CD4-positive, alpha-beta T cell (primary cell): ENCODE results near the gene CD36. TPM values are rescaled to one million over a fixed set of nuclear protein-coding genes. Genes with fewer than 3 reads are reported as not detected.

Experiments
- ATAC-seq: fragments of 200-7000 bp; cut with Tn5 transposase; one replicate; pipeline ENCODE4 v1.10.0; 2022; ENCODE audit warnings: mild to moderate bottlenecking; ENCODE audit not compliant: poor library complexity
- CTCF ChIA-PET: fragments of 350-600 bp; sonication (Branson Sonifier 250); formaldehyde crosslinking; loops from one replicate; lab custom pipeline; 2021; ENCODE audit warnings: antibody characterized with exemption, inconsistent platforms; lab: Charles Lee
- POLR2A ChIA-PET: fragments of 350-600 bp; sonication (Branson Sonifier 250); formaldehyde crosslinking; loops from one replicate; lab custom pipeline; 2021; ENCODE audit warnings: antibody characterized with exemption, inconsistent platforms; lab: Charles Lee
- DNase-seq, 14 experiments: peaks; one replicate each; pipeline ENCODE4 v3.0.0-alpha.2; 2013 to 2020; ENCODE audit warnings: mixed read lengths in 2 of 14
- H3K27ac ChIP-seq, 2 donors: one replicate each; pipeline versions ENCODE4 v1.5.1 to v1.7.0; 2013; ENCODE audit warnings: low read length in 2 of 2, low read depth in 1 of 2, mild to moderate bottlenecking in 1 of 2
- H3K27me3 ChIP-seq, 2 experiments: 1 replicate in 1 of 2; 2 replicates in 1 of 2; pipeline versions ENCODE4 v1.6.1 to v1.7.0; 2013; ENCODE audit warnings: low read length in 2 of 2, control low read depth in 1 of 2, mild to moderate bottlenecking in 1 of 2, moderate library complexity in 1 of 2; ENCODE audit not compliant: insufficient read depth in 2 of 2, control insufficient read depth in 1 of 2
- H3K36me3 ChIP-seq: one replicate; pipeline ENCODE4 v1.6.1; 2013; ENCODE audit warnings: low read length, control low read depth; ENCODE audit not compliant: insufficient read depth
- H3K4me1 ChIP-seq: one replicate; pipeline ENCODE4 v1.6.1; 2013; ENCODE audit warnings: low read length, control low read depth; ENCODE audit not compliant: insufficient read depth
- H3K4me3 ChIP-seq: one replicate; pipeline ENCODE4 v1.5.1; 2013; ENCODE audit warnings: mild to moderate bottlenecking, low read length, moderate library complexity
- H3K9me3 ChIP-seq, 2 experiments: 1 replicate in 1 of 2; 2 replicates in 1 of 2; pipeline versions ENCODE4 v1.6.1 to v1.7.0; 2013; ENCODE audit warnings: low read length in 2 of 2, mild to moderate bottlenecking in 2 of 2, control low read depth in 1 of 2, moderate library complexity in 1 of 2; ENCODE audit not compliant: control insufficient read depth in 1 of 2, insufficient read depth in 1 of 2
- H3K27ac Mint-ChIP-seq: one replicate; pipeline ENCODE4 v1.8.0; 2020; ENCODE audit warnings: mixed read lengths
- H3K27me3 Mint-ChIP-seq: one replicate; pipeline ENCODE4 v1.8.0; 2021; ENCODE audit warnings: mixed read lengths
- H3K36me3 Mint-ChIP-seq: one replicate; pipeline ENCODE4 v1.8.0; 2021; ENCODE audit warnings: low read depth, mixed read lengths
- H3K4me1 Mint-ChIP-seq: one replicate; pipeline ENCODE4 v1.8.0; 2021; ENCODE audit warnings: low read depth, mixed read lengths
- H3K4me3 Mint-ChIP-seq: one replicate; pipeline ENCODE4 v1.8.0; 2020; ENCODE audit warnings: mild to moderate bottlenecking, mixed read lengths
- H3K9me3 Mint-ChIP-seq: one replicate; pipeline ENCODE4 v1.8.0; 2020; ENCODE audit warnings: mixed read lengths
- intact Hi-C, 2 experiments: fragments of 100-400 bp; cut with DNase I in 1 of 2; cut with micrococcal nuclease in 1 of 2; formaldehyde crosslinking; loops; one replicate each; pipeline versions ENCODE4 v1.15.1 to v1.9.0; 2023 to 2025; cut with DNase I, micrococcal nuclease
- total RNA-seq, 174 experiments: library from RNA in 2 of 174; stranded (reverse) in 2 of 174; gene quantifications; one replicate each; pipeline ENCODE4 v1.2.3 and lab custom pipeline; 2021 to 2026
- TF ChIP-seq, protein P1 (sequence below): fragments of 200-600 bp; IDR thresholded peaks from one replicate; pipeline ENCODE4 v1.8.0; 2022; ENCODE audit warnings: antibody characterized with exemption, mild to moderate bottlenecking

The CD36 gene
- total RNA-seq, 2 experiments from 2014 or later, result 1.4 to 1.7 TPM

DNA sequence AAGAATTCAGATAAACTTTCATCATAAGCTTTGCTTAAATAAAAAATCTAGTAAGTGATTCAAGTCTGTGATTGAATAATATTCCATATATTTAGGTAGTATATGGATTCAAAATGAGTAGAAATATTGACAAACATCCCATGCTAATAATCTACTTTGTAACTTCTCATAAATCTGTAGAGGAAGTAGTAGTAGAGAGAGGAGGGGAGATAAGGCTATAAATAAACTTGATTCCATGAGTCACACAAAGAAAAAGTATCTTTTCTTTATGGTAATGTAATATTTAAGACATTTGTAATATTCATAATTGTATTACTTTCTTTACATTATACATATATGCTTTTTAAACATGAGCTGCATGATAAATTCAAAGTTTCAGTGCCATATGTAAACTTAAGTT, 25.6 kb upstream of the CD36 start:
- H3K27ac Mint-ChIP-seq, result no peak overlapping the region
- H3K36me3 ChIP-seq, result no peaks in the 10 kb centered on the region
- H3K4me1 Mint-ChIP-seq, result no peaks in the 10 kb centered on the region
- no peaks in the 10 kb centered on the region for H3K36me3 Mint-ChIP-seq
- TF ChIP-seq, protein P1, sequence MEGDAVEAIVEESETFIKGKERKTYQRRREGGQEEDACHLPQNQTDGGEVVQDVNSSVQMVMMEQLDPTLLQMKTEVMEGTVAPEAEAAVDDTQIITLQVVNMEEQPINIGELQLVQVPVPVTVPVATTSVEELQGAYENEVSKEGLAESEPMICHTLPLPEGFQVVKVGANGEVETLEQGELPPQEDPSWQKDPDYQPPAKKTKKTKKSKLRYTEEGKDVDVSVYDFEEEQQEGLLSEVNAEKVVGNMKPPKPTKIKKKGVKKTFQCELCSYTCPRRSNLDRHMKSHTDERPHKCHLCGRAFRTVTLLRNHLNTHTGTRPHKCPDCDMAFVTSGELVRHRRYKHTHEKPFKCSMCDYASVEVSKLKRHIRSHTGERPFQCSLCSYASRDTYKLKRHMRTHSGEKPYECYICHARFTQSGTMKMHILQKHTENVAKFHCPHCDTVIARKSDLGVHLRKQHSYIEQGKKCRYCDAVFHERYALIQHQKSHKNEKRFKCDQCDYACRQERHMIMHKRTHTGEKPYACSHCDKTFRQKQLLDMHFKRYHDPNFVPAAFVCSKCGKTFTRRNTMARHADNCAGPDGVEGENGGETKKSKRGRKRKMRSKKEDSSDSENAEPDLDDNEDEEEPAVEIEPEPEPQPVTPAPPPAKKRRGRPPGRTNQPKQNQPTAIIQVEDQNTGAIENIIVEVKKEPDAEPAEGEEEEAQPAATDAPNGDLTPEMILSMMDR, result no peak
- ATAC-seq (no peak), DNase-seq (no peak)
- no peak overlapping the region for H3K4me3 ChIP-seq
- intact Hi-C loops, result no loop called here
- no peaks in the 10 kb centered on the region for H3K27me3 ChIP-seq
- ChIA-PET POLR2A (no interaction called here), CTCF (no interaction called here)
- H3K9me3 Mint-ChIP-seq, result no peaks in the 10 kb centered on the region
- no peak overlapping the region for H3K4me3 Mint-ChIP-seq
- no peaks in the 10 kb centered on the region for H3K27me3 Mint-ChIP-seq
- H3K4me1 ChIP-seq, result no peaks in the 10 kb centered on the region
- no peak overlapping the region for H3K27ac ChIP-seq
- peaks cover 0 to under 1% of the 10 kb centered on the region in 2 experiments for H3K9me3 ChIP-seq

DNA sequence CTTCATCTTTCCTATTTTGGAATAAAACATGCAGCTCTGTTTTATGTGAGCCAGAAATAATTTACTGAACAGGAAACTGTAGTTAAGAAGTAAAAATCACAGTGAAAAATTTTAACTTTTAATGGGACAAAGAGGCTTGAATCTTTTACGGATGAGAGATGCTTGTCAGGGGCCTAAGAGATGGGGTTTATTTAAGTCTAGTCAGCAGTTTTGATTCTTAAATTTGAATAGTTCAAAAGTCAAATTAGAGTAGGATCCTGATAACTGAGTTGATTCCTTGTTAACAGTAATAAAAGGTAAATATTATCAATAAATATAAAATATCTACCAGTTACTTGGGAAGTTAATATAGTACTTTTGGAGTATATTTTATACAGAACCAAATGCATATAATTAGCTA, 24.9 kb upstream of the CD36 start:
- H3K27ac Mint-ChIP-seq, result no peak overlapping the region
- Histone ChIP-seq H3K27me3 (no peaks in the 10 kb centered on the region), H3K9me3 (no peaks in the 10 kb centered on the region), H3K4me1 (no peaks in the 10 kb centered on the region), H3K27ac (no peak overlapping the region), H3K36me3 (no peaks in the 10 kb centered on the region), H3K4me3 (no peak overlapping the region)
- no peak for DNase-seq
- TF ChIP-seq, protein P1, result no peak
- intact Hi-C loops, result no loop called here
- CTCF ChIA-PET, result no interaction called here
- no peaks in the 10 kb centered on the region for H3K9me3 Mint-ChIP-seq
- H3K4me1 Mint-ChIP-seq, result no peaks in the 10 kb centered on the region
- POLR2A ChIA-PET, result no interaction called here
- ATAC-seq, result no peak
- H3K27me3 Mint-ChIP-seq, result no peaks in the 10 kb centered on the region
- H3K4me3 Mint-ChIP-seq, result no peak overlapping the region
- H3K36me3 Mint-ChIP-seq, result no peaks in the 10 kb centered on the region

DNA sequence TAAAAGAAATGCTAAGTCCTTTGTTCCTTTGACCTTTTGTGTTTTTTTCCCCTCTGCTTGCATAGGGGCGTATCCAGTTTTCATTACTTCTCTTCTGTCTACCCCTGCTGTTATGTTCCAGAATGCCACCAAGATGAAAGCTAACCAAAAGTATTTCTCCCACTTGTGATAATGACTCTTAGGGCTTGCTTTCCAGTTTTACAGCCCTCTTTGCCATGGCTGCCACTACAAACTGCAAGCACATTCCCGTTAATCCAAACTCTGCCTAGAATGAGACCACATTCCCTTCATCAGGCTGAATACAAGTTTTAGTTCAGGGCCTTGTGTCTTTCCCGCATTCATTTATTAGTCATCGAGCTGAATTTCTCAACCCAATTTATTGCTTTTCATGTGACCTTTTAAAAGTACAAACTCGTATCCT, 23.6 kb upstream of the CD36 start:
- DNase-seq (no peak), ATAC-seq (no peak)
- no peaks in the 10 kb centered on the region for H3K9me3 ChIP-seq
- Mint-ChIP-seq H3K27me3 (no peaks in the 10 kb centered on the region), H3K36me3 (no peaks in the 10 kb centered on the region), H3K4me1 (no peaks in the 10 kb centered on the region), H3K4me3 (no peak overlapping the region), H3K27ac (no peak overlapping the region), H3K9me3 (no peaks in the 10 kb centered on the region)
- H3K36me3 ChIP-seq, result no peaks in the 10 kb centered on the region
- no peak overlapping the region for H3K27ac ChIP-seq
- no peaks in the 10 kb centered on the region for H3K4me1 ChIP-seq
- CTCF ChIA-PET, result no interaction called here
- POLR2A ChIA-PET, result no interaction called here
- TF ChIP-seq, protein P1, result no peak
- H3K27me3 ChIP-seq, result no peaks in the 10 kb centered on the region
- no peak overlapping the region for H3K4me3 ChIP-seq
- intact Hi-C loops, result no loop called here
